ENCODE results near the gene MASP2.
"Not testable (repeated sequence)": the region's sequence is repeated elsewhere in the genome, so short reads cannot be mapped to it uniquely, and the experiment has no call there.

Gene MASP2

DNA sequence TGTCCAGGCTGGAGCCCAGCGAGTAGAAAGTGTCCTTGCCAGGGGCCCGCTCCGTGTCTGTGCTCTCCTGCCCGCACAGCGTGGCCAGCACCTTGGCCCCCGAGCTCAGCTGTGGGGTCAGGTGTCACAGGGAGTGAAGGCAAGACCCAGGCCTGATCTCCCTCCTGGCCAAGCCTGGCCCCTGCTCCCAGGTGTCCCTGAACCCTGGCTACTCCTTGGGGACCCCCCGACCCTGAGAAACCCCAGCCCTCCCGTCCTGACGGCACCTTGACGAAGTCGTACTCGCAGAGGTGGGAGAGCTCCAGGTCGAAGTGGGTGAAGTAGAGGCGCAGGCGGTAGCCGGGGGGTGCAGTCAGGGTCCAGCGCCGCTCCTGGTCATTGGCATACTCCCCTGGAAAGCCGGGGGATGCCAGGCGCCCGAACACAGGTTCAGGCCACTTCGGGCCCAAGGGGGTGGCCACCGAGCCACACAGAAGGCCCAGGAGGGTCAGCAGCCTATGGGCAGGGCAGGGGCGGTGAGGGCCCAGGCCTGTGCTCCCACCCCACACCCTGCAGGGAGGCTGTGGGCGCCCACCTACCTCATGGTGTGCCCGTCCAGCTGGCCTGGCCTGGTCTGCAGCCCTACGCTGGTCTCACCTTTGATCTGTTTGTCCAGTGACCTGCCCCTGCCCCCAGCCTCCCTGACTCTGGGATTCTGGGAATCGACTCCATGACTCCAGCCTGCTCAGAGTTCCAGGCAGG, at the start of gene MASP2:
MASP2 (minus strand) TSS at position 615 of the 741 bp plus-strand sequence; CDS start at position 583, 32 bp downstream.
- no peak for DNase-seq (ENCODE audit: low read depth)

DNA sequence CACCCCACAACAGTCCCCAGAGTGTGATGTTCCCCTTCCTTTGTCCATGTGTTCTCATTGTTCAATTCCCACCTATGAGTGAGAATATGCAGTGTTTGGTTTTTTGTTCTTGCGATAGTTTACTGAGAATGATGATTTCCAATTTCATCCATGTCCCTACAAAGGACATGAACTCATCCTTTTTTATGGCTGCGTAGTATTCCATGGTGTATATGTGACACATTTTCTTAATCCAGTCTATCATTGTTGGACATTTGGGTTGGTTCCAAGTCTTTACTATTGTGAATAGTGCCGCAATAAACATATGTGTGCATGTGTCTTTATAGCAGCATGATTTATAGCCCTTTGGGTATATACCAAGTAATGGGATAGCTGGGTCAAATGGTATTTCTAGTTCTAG, 36.7 kb upstream of the MASP2 start:
- DNase-seq (ENCODE audit: low read depth) = not testable (repeated sequence)

- no peak for DNase-seq (ENCODE audit: low read depth)
Observed at GRCh38 chr1:11080931-11081330, 33.9 kb upstream of the MASP2 start.

DNA sequence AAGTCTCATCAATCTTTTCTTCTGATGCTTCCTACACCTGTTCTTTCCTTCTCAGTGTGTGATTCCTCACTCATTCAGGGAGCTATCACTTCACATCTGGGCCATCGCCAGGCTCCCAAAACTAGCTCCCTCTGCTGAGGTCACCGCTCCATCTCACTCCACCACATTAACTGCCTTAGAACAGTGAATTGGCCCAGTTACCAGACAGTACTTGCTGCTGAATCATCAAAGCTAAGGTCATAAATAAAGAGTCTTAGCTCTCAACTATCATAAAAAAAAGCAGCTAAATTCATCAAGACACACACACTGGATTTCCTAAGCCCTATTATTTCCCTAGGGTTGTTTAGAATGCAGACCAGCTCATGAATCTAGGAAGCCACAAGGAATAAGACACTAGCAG, 31.6 kb upstream of the MASP2 start:
- no peak for DNase-seq (ENCODE audit: low read depth)

DNA sequence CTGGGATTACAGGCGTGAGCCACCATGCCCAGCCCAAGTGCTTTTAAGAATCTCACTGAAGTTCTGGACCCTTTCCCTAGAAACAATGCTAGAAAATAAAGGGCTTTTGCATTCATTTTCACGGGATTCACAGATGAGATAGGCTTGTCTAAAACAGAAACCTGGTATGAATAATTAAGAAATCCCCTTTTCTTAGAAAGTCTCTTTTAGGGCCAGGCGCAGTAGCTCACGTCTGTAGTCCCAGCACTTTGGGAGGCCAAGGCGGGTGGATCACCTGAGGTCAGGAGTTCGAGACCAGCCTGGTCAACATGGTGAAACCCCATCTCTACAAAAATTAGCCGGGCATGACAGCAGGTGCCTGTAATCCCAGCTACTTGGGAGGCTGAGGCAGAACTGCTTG, 26.4 kb upstream of the MASP2 start:
- not testable (repeated sequence) for DNase-seq (ENCODE audit: low read depth)

- DNase-seq (ENCODE audit: low read depth) = no peak
Observed at GRCh38 chr1:11072216-11072917, 25.3 kb upstream of the MASP2 start.

DNA sequence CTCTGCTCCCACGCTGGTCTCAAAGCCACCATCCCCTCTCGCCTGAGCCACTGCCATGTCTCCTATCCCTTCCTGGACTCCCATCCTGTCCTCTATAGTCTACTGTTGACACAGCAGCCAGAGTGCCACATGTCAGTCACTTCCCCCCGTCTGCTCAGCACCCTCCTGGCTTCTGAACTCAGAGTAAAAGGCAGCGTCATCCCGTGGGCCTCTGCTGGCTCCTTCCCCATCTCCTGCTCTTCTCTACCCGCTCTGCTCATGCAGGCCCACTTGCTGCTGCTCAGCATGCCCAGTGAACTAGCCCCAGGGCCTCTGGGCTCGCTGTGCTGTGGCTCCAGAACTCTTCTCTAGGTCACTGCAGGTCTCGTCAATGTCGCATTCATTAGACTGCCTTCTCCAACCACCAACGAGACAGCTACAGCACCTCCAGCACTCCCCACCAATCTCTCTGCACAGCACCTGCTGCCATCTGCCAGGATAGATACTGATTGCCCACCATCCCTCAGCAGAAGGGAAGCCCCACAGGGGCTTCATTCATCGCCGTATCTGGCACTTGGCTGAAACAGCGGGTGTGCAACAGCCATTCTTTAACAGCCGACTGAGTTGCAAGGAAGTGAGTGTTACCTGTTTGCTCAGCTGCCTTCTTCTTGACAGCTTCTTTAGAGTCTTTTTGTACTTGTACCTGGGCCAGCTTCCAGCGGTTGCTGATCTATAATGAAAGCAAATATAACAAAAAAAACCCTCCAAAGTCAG, 24.6 kb upstream of the MASP2 start:
- no peak for DNase-seq (ENCODE audit: low read depth)

DNA sequence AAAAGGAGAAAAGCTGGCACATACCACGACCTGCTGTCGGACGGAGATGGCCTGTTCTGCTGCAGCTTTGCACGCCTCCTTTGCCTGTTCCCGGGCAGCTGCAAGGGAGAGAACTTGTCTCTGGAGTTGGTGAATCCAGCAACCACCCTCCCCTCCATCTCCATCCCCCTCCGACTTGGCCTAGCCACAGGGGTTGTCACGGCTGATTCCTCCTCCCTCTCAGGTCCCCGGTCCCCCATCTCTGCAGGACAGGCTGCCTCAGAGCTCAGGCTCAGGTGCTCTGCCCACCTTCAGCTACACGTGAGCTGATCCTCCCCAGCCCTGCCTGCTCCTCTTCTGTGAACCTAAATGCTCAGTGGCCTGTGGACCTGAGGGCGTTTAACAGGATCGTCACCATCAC, 23.8 kb upstream of the MASP2 start:
- no peak for DNase-seq (ENCODE audit: low read depth)

DNA sequence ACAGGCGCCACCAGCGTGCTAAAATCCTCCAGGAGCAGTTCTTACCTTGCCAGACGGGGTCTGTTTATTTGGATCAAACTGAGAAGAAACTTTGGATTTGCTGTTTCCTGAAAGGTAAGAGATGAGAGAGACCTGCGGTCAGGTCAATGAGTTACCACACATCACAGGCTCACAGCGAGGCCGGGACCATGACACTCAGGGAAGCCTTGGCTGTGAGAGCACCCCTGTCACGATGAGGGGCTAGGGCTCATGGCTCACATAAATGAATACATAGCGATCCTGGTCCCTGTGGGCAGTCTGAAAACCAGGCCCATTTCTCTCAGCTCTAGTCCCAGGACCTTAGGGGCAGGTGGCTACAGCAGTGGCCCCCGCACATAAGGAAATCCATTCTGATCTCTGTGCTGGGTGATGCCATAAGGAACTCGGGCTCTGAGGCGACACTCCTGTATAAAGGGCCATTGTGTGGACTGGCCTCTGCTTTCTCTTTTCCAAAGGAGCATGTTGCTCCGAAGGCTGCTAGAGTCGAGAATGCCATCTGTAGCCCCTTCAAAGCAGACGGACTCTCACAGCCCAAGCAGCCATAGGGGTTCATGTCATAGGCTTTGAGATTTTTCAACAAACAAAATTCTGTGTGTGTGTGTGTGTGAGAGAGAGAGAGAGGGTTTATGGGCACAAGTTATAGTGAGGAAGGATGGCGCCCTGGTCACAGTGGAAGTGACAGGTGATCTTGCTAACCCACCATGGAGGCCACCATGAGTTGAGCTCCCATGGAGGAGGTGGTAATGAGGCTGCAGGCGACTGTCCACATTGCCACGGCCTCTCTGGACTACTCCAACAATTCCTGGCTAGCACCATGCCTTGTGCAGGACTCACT, 21.8 kb upstream of the MASP2 start:
- DNase-seq (ENCODE audit: low read depth) = no peak

GRCh38 chr1:11067716-11068599, 20.9 kb upstream of the MASP2 start:
- no peak for DNase-seq (ENCODE audit: low read depth)

- DNase-seq (ENCODE audit: low read depth) = no peak
Observed at GRCh38 chr1:11065796-11066195, 18.8 kb upstream of the MASP2 start.

- no peak for DNase-seq (ENCODE audit: low read depth)
Observed at GRCh38 chr1:11064942-11065341, 17.9 kb upstream of the MASP2 start.

- DNase-seq (ENCODE audit: low read depth) = not testable (repeated sequence)
Observed at GRCh38 chr1:11063937-11064537, 17.0 kb upstream of the MASP2 start.

DNA sequence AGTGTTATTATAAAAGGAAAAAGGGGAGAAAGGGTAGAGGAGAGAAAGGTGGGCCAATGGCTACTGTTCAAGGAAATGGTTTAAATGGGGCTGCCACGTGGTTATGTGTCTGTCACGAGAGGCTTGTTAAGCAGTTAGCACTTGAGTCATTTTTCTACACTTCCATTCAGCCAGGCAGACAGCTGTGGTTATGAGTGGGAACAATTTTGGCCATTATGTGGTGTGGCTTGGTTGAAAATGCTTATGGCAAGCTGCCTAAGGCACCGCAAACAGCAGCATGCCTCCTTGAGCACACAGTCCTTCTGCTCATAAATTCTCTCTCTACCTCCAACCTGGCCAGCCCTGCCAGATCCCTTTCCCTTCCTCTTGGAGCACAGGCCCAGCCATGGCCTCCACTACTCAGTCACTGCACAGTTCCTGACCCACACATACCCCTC, 15.9 kb upstream of the MASP2 start:
- peak; percentile 28 for DNase-seq (ENCODE audit: low read depth)

GRCh38 chr1:11061652-11062365, 14.8 kb upstream of the MASP2 start:
- DNase-seq (ENCODE audit: low read depth) = no peak

DNA sequence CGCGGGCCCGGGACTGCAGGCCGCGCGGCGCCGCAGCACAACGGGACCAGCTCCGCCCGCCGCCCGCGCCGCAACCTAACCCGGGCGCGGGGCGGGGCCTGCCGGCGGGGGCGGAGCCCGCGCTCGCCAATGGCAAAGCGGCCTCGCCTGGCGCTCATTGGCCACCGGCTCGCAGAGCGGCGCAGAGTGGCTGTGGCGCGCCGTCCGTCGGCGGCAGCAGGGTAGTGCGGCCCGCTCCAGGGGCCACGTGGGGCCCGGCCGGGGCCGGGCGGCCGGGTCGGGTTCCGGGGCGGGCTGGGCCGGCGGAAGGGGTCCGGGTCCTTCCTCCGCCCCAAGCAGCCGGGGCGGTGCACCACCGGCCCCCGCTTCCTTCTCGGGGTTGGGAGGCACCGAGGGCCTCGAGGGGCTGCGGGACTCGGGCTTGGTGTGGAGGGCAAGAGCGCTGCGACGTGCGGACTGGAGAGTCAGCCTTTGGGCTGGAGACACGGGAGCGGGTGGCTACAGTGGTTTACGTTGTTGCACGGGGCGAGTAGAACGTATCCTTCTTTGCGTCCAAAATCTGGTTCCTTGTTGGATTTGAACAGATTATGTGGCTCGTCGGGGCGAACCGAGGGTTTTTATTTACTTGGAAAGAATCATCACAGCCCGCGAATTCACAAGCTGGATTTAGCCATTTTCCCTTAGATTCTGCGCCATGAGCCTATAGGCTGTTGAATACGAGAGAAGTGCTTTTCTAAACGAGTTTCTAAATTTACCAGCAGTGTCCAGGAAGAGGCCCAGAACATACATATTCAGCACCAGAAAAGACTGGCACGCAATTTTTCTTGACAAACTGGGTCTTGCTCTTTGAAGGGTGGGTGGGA, 13.2 kb upstream of the MASP2 start, which contains the start of gene SRM:
SRM (minus strand) TSS at position 51 of the 863 bp plus-strand sequence. CDS start 75 bp downstream, outside the sequence.
- DNase-seq (ENCODE audit: low read depth) = peak; percentile 90

- no peak for DNase-seq (ENCODE audit: low read depth)
Observed at GRCh38 chr1:11059155-11059967, 12.3 kb upstream of the MASP2 start.
